GM21447 (cell line): ENCODE data around the gene FAM228B.
"Not testable (repeated sequence)": the region's sequence is repeated elsewhere in the genome, so short reads cannot be mapped to it uniquely, and the experiment has no call there.

Experiments used
- ATAC-seq: cut with Tn5 transposase; IDR thresholded peaks from one replicate; pipeline ENCODE4 v1.9.1; 2021; ENCODE audit not compliant: unreplicated experiment

FAM228B gene

DNA sequence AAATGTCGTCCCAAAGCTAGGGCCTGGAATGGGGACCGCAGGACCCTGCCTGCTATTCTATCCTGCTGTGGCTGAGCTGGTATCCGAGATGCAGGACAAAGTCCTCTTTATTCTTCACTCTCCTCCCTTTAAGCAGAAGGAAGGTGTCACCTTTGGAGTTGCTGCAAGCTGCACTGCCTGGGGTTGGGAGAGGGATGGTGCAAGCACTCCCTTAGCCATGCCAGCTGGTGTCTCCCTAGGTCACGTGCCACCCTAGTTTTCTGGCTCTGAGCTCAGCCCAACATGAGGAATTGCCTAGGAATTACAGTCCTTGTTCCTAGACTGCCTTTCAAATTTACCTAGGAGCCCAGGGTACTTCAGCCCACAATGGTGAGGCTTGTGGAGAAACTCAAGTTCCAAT is 30.2 kb downstream of the FAM228B start:
- ATAC-seq: no peak

DNA sequence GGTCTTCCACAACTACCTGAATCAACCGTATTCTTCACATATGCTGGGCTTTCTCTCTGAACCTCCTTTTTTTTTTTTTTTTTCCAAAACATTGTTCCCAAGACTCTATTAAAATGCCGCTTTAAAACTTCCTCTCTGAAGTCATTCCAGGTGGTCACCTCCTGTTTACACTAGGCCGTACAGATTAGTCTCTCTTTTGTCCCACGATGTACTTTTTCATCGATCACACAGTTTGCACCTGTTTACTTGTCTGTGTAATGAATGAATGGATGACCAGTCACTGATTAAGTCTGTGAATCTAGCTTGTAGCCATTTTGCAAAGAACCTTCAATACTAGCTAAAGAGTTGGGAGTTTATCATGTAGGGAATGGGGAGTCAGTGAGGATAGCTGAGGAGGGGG is 34.9 kb downstream of the FAM228B start:
- ATAC-seq: no peak

DNA sequence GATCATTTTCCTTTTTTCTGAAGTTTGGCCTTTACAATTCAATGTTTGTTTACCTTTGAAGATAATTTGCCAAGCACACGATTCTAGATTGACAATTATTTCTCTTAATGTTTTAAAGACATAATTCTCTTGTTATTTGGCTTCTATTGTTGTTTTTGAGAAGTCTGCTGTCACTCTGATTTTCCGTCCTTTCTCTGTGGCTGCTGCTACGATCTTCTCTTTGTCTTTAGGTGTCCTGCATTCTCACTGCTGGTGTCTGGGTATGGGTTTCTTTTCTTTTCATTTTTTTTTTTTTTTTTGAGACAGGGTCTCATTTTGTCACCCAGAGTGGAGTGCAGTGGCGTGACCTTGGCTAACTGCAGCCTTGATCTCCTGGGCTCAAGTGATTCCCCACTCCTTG is 36.4 kb downstream of the FAM228B start:
- no peak for ATAC-seq

DNA sequence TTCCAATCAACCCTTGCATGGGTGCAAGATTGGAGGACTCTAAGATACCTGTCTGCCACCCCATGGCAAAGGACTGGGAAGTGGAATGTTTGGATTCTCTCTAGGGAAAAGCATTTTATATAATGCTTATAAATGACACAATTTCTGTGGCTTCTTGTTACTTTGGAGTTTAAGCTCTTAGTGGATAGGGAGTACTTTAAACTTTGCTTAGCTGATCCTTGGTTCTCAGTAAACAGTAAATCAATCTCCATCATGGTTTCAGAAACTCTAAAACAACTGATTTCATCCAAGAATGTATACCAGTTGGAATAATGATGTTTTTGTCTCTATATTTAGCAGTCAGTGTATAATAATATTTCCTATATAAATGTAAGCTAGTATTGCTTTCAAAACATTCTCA is 37.5 kb downstream of the FAM228B start:
- no peak for ATAC-seq

DNA sequence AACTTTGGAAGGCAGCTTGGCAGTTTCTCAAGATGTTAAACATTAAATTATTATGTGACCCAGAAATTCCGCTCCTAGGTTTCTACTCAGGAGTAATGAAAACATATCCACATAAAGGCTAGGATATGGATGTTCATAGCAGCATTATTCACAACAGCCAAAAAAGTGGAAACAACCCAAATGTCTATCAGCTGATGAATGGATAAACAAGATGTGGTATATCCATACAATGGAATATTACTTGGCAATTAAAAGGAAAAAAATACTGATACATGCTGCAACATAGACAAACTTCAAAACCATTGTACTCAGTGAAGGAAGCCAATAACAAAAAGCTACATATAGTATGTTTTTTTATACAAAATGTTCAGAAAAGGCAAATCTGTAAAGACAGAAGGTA is 39.2 kb downstream of the FAM228B start:
- no peak for ATAC-seq

DNA sequence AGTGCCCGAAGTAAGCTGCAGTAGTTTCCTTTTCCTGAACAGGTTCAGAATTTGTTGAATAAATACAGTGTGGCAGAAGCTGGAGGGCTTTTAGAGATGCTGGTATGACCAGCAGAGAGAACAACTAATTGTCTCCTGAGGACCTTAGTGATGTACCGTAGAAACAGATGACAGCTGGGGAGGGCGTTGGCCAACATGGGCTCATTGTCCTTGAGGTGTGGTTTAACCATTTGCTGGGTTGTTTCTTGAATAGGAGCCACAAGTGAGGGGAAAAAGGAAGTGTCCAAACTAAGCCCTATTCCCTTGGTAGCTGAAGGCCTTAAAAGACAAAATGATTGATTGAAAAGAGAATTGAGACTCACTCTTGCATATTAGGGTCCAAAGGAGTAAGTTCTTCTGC is 39.9 kb downstream of the FAM228B start:
- ATAC-seq: no peak

DNA sequence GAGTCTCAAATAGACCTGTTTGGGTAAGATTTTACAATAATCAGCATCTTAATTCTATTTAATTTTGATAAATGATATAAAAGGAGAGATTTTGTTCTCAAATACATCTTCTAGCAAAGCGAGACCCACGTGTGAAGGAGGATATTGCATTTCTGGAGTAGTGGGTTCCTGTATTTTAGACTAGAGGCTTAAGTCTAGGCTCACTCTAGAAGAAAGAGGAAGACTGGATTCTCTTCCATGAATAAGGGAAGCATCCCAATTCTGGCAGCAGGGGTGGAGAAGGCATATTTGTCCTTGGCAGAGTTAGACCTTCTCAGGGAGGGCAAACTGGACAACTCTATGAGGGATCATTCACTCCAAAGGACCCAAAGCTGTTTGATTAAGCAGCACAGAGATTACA is 40.3 kb downstream of the FAM228B start:
- ATAC-seq: no peak

DNA sequence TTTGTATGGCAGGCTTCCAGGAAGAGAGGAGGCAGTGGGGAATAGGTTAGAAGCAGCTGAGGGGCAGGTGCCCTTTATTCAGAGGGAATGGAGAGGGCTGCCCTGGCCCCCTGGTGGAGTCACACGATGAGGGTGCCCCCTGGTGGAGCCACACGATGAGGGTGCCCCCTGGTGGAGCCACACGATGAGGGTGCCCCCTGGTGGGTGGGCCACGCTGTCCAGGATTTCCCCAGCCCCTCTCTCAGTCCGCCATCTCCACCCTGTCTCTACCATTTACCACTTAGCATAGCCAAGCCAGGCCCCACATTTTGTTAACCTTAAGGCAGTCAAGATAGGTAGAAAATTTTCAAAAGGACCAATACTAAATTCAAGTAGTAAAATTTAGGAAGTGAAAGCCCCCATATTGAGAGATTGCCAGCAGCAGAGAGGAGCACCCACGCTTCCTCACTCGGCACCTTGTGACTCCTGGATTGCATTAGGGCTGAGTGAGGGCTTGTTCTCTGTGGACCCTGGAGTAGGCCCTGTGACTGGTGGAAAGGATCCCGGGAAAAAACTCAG is 41.2 kb downstream of the FAM228B start:
- no peak for ATAC-seq

DNA sequence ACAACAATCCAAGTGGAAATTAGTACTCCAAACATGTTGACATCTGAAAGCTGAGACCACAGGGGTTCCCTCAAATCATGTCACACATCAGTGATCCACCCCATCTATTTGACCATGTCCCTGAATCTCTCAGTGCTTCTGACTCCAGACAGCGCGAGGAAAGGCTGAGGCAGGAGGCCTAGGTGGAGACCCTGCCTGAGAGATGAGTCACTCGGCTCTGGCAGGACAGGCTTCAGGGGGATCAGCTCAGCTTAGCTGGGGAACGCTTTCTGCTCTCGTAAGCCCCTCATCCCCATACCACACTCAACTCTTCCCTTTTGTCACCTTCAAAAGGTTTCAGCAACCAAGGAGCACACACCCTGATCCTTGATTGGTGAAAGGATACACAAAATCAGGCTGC is 45.8 kb downstream of the FAM228B start:
- no peak for ATAC-seq

DNA sequence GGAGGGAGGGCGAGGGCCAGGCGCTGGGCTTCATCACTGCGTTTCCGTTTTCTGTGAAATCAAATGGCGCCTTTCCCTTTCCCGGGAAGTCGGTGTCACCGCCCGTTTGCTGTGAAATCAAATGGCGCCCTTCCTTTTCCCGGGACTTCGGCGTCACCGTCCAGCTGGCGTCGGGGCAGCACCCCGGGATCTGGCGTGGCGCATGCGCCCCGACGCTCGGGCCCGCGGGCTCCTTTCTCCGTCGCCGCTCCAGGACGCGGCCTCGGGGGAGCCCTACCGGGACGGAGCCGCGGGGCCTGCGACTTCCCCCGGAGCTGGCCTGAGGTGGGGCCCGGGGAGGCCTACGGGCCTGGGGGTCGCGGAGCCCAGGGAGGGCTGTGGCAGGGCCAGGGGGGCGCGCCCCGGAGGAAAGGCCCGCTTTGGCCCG is 51.6 kb downstream of the FAM228B start, which contains the start of gene FAM228A:
Gene FAM228A (plus strand): TSS at position 203 of the 427 bp plus-strand sequence. CDS start 428 bp downstream, outside the sequence.
- no peak for ATAC-seq

DNA sequence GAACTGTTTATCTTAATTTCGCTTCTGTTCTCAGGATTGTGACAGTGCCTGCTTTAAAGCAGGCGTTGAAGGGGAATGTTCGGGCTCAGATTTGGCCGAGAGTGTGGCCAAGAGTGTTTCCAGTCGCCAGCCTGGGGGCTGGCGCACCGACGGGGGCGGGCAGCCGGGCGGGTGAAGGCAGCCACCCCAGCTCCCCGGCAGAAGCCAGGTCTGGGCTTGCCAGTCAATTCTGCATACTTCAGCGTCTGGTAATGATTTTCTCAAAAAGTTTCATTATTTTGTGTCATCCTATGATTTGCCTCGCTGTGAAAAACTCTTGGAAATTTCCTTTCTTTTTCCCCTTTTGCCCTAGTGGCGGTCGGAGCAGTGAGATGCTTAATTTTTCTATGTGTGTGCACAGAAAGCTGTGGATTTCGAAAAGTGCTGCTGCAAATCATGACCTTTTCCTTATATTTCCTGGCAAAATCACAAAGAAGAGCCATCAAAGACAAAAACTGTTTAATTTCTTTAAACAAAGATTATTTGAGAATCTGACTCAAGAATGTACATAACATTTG is 52.4 kb downstream of the FAM228B start:
- no peak for ATAC-seq

DNA sequence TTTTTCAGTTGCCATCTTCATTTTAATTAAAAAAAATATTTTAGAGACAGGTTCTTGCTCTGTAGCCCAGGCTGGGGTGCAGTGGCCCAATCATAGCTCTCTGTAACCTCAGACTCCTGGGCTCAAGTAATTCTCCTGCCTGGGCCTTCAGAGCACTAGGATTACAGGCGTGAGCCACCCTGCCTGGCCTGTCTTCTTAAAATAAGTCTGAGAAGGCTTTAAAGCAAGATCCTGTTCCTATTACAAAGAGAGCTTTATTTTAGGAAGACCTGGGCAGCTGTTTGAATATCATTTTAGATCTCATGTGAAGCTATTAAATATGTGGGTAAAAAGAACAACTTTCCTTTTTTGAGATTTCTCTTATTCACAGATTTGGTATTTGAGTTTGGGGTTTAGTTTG is 53.1 kb downstream of the FAM228B start:
- ATAC-seq: no peak

DNA sequence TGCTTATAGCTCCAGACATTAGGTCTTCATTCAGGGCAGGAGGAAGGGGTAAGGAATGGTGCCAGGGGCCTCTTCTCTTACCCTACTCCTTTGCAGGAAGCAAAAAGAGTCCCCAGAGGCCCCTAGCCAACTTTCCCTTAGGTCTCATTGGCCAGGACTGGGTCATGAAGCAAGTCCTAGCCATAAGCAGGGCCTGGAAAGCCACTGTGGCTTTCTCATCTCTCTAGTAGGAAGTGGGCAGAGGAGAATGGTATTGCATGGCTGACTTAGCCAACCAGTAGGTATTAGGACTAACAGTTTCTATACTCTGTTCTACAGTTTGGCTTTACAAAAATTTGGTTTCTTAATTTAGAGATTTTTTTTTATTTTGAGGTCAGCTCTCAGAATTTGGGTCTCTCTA is 56.4 kb downstream of the FAM228B start:
- no peak for ATAC-seq

DNA sequence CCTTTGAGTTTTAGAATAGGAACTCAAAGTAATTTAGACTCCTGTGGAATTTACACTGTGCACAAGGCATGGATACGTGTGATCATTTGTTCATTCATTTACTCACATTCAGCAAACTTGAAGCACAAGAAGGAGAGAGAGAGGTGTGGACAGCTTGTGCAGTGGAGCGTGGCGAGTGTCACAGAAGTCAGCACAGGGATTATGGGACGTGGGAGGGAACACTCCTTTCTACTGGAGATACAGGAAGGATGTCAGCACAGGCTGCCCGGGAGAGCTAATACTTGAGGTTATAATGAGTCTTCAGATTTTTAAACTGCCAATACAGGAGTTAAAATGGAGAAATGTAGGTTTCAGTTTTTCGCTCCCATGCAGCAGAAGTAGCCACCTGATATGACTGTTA is 58.6 kb downstream of the FAM228B start:
- ATAC-seq: no peak

DNA sequence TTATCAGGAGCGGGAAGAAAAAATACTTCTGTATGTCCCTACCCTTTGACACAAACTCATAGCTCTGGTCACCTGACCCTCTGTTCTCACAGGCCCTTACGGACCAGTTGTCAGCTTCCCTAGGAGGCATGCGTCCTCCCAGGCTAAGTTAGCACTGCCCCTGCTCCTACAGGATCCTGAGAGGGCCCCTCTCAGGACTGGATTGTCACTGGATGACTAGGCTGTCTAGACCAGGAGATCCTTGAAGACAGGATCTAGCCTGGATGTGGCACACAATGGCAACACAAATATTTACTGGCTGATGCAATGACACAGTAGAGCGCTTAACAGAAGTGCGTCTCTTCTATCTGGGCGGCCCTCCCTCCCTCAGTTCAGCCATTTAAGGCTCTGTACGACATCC is 59.2 kb downstream of the FAM228B start:
- no peak for ATAC-seq

DNA sequence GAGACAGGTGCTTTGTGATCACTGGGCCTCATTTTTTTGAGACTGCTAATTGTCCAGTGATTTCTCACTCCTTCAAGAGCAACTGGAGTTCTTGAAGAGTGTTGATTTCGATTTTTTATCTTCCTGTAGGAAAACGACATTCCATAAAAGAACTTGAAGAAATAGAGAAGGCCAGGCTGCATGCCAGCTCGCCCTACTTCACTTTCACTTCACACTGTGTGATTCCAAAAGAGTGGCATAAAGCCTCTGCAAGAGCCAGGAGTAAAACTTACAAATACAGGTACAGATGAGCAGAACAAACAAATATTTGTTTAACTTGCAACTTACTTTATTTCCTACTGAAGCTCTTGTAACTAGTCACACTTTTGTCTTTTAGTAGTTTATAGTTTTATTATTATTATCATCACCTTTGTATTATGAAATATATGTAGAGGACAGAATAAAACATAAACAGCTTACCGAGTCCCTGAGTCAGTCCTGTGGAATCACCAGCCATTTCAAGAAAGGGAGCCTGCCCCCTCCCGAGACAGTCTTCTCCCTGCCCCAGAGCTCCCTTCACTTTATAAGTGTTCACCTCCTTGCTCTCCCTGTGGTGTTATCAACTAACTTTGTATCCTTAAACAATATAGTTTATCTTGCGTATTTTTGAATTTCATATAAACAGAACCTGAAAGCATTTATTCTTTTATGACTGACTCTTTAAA is 60.2 kb downstream of the FAM228B start:
- ATAC-seq: no peak

DNA sequence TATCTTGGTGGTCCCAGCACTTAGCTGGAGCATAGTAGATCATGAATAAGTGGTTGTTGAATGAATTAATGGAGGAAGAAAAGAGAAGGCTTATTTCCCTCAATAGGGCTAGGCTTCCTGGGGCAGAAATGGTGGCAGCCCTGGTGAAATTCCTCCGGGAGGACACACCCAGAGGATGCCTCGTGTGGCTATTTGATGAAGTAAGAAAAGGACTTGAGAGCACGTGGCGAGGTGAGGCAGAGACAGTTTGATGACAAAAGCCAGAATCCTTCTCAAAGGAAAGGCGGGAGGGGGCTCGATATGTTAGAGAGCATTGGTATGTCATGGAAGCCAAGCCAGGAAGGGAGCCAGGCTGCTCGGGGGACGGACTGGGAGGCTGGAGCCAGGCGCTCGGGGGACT is 66.3 kb downstream of the FAM228B start:
- ATAC-seq: no peak

DNA sequence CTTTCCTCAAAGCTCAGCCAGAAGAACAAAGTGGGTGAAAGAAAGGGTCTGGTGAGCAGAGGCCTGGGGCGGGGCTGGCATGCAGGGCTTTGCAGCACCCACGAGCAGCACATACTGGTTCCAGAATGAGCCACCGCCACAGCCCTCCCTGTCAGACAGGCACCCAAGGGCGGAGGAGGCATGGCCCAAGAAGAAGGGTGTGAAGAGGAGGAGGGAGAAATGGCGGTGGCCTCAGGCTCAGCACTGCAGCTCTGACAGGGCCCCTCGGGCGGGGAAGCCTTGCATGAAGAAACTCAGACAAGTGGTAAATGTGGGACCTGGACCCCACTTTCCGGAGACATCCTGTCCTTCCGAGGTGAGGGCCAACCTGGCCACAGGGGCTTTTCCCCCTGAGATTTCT is 67.2 kb downstream of the FAM228B start:
- no peak for ATAC-seq

DNA sequence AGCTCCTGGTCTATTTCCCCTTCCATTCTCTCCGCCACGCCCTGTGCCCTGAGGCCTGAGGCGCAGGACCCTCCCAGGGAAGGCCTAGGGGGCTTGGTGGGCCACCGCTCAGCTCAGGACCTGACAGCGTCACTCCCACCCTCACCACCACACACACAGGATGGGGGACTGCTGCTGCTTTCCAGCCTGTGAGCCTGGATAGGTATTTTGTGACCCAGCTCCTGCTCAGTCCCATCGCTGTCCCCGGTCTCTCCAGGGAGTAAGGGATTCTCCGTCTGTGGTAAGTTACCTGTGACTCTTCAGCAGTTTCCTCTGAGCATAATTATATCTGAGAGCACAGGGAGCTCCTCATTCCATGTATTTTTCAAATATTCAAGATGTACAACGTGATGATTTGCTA is 67.9 kb downstream of the FAM228B start:
- no peak for ATAC-seq

DNA sequence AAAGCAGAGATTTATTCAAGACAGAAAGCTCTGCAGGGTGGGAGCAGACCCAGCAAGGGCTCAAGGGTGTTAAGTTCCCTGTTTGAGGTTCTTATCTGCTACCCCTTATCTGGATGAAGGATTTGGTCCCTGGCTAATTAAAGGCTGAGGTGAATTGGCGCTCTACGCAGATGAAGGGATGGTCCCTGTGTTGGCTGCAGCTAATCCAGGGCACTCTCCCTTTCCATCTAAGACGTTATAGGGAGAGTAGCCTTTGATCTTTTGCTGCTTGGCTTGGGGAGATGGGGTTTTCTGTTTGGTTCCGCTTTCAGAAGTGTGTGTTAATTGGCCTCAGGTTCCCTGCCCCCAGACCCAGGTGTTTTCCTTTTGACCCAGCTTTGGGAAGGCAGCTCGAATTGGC is 68.6 kb downstream of the FAM228B start:
- no peak for ATAC-seq

DNA sequence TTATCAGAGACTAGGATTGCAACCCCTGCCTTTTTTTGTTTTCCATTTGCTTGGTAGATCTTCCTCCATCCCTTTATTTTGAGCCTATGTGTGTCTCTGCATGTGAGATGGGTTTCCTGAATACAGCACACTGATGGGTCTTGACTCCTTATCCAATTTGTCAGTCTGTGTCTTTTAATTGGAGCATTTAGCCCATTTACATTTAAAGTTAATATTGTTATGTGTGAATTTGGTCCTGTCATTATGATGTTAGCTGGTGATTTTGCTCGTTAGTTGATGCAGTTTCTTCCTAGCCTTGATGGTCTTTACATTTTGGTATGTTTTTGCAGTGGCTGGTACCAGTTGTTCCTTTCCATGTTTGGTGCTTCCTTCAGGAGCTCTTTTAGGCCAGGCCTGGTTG is 73.9 kb downstream of the FAM228B start:
- not testable (repeated sequence) for ATAC-seq

DNA sequence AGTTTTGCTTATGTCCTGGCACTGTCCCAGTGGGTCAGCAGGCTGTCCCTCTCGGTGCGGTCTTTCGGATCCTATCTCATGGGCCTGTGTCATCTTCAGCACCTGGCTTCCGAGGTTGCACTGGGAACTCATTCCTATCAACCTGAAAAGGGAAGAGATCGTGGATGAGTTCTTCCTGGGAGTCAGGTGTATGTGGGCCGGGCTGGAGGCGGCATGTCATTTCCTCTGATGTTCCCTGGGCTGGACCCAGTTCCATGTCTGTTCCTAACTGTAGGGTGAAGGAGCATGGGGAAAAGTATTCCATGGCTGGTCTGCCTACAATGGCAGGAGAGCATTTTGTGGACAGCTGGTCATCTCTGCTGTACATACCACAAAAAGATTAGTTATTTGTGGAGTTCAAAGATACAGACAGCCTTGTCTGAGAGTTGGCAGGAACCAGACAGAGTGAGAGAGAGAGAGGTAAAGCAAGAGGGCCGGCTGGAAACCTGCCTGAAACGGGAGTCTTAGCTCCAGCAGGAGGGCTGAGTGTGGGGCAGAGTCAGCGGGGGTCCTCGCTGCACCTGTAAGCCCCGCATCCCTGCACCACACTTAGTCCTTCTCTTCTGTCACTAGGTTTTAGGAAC is 76.8 kb downstream of the FAM228B start:
- no peak for ATAC-seq
